H1 (cell line): Measurements from ENCODE around the gene TUBGCP2. TPM values are rescaled to one million over a fixed set of nuclear protein-coding genes. Genes with fewer than 3 reads are reported as not detected.

ENCODE experiments used
- CTCF ChIA-PET: fragments of 300-600 bp; sonication (Branson Sonifier 250); formaldehyde crosslinking; loops from one replicate; lab custom pipeline; 2021; ENCODE audit not compliant: partially characterized antibody; lab: Charles Lee
- POLR2A ChIA-PET: fragments of 300-600 bp; sonication (Branson Sonifier 250); formaldehyde crosslinking; loops from one replicate; lab custom pipeline; 2021; ENCODE audit warnings: inconsistent platforms; ENCODE audit not compliant: partially characterized antibody; lab: Charles Lee
- DNase-seq, 2 experiments: peaks; one replicate each; pipeline versions ENCODE4 v3.0.0 to v3.0.0-alpha.2; 2010 to 2022; ENCODE audit warnings: low spot score in 2 of 2, low read depth in 1 of 2, mixed read lengths in 1 of 2
- FAIRE-seq: peaks from 2 replicates; lab custom pipeline; 2011; peaks lifted over from hg19 to GRCh38; lab: Jason Lieb, UNC
- H2AFZ ChIP-seq: 2 replicates; pipeline ENCODE4 v1.8.1; 2012; ENCODE audit warnings: low read length, inconsistent platforms
- H2AK5ac ChIP-seq: 2 replicates; pipeline ENCODE4 v1.6.1; 2013; ENCODE audit warnings: low read depth, low read length
- H2BK120ac ChIP-seq: replicated peaks from 2 replicates; pipeline ENCODE3; 2013; ENCODE audit warnings: low read depth, low read length, inconsistent platforms
- H2BK12ac ChIP-seq: 2 replicates; pipeline ENCODE4 v1.6.1; 2013; ENCODE audit warnings: low read depth, low read length
- H2BK15ac ChIP-seq: 2 replicates; pipeline ENCODE4 v1.6.1; 2013; ENCODE audit warnings: low read length
- H2BK20ac ChIP-seq: 2 replicates; pipeline ENCODE4 v1.6.1; 2013; ENCODE audit warnings: low read length
- H2BK5ac ChIP-seq: 2 replicates; pipeline ENCODE4 v1.6.1; 2013; ENCODE audit warnings: low read depth, low read length
- H3K14ac ChIP-seq: 2 replicates; pipeline ENCODE4 v1.6.1; 2013; ENCODE audit warnings: inconsistent platforms; ENCODE audit not compliant: insufficient read length
- H3K18ac ChIP-seq: 2 replicates; pipeline ENCODE4 v1.6.1; 2013; ENCODE audit warnings: low read length; ENCODE audit errors: extremely low read depth
- H3K23ac ChIP-seq: 2 replicates; pipeline ENCODE4 v1.6.1; 2013; ENCODE audit warnings: inconsistent platforms; ENCODE audit not compliant: insufficient read length
- H3K23me2 ChIP-seq: 2 replicates; pipeline ENCODE4 v1.6.1; 2013; ENCODE audit warnings: low read depth, low read length
- H3K27ac ChIP-seq: 2 replicates; pipeline ENCODE4 v1.6.1; 2011; ENCODE audit warnings: low read depth, low read length, inconsistent platforms
- H3K27me3 ChIP-seq, 4 experiments: replicated peaks in 1 of 4; 1 replicate in 1 of 4; 2 replicates in 3 of 4; pipeline versions ENCODE4 v1.6.1 to v1.8.1; 2011 to 2013; ENCODE audit warnings: low read length in 3 of 4, mild to moderate bottlenecking in 3 of 4, inconsistent platforms in 2 of 4, mixed read lengths in 2 of 4, moderate library complexity in 1 of 4; ENCODE audit not compliant: control insufficient read depth in 3 of 4, insufficient read depth in 3 of 4; ENCODE audit errors: extremely low read depth in 1 of 4
- H3K36me3 ChIP-seq, 4 experiments: 2 replicates each; pipeline versions ENCODE4 v1.6.1 to v1.8.1; 2011 to 2013; ENCODE audit warnings: mild to moderate bottlenecking in 4 of 4, low read length in 3 of 4, moderate library complexity in 2 of 4, control low read depth in 1 of 4, inconsistent platforms in 1 of 4; ENCODE audit not compliant: insufficient read depth in 4 of 4, control insufficient read depth in 2 of 4
- H3K4ac ChIP-seq: replicated peaks from 2 replicates; pipeline ENCODE3; 2013; ENCODE audit warnings: low read length, low read depth, mixed read lengths, inconsistent platforms; ENCODE audit not compliant: insufficient read length
- H3K4me1 ChIP-seq, 4 experiments: replicated peaks in 1 of 4; 1 replicate in 1 of 4; 2 replicates in 3 of 4; pipeline versions ENCODE4 v1.6.1 to v1.8.1; 2011 to 2013; ENCODE audit warnings: low read length in 3 of 4, inconsistent platforms in 2 of 4, mixed read lengths in 1 of 4; ENCODE audit not compliant: insufficient read depth in 4 of 4, control insufficient read depth in 3 of 4
- H3K4me2 ChIP-seq, 2 experiments: 2 replicates each; pipeline versions ENCODE4 v1.6.1 to v1.8.1; 2011 to 2013; ENCODE audit warnings: low read depth in 2 of 2, low read length in 2 of 2, control low read depth in 1 of 2, inconsistent platforms in 1 of 2, mild to moderate bottlenecking in 1 of 2; ENCODE audit not compliant: insufficient read depth in 1 of 2
- H3K4me3 ChIP-seq, 4 experiments: fragments of 200-600, 300-600 bp in 1 of 4; sonication (generic), shearing (Covaris generic), sonication (Bioruptor Twin) in 1 of 4; 2 replicates each; pipeline versions ENCODE4 v1.5.1 to v1.8.1; 2011 to 2016; ENCODE audit warnings: low read length in 4 of 4, low read depth in 3 of 4, control low read depth in 2 of 4, inconsistent platforms in 2 of 4, mild to moderate bottlenecking in 2 of 4, mixed read lengths in 1 of 4, moderate library complexity in 1 of 4; ENCODE audit not compliant: insufficient read depth in 2 of 4; ENCODE audit errors: extremely low read depth in 1 of 4
- H3K56ac ChIP-seq: replicated peaks from 2 replicates; pipeline ENCODE3; 2013; ENCODE audit warnings: low read depth, mild to moderate bottlenecking, mixed read lengths, low read length, inconsistent platforms; ENCODE audit not compliant: insufficient read length
- H3K79me1 ChIP-seq: 2 replicates; pipeline ENCODE4 v1.6.1; 2013; ENCODE audit warnings: low read depth, low read length, control low read depth
- H3K79me2 ChIP-seq, 2 experiments: 2 replicates each; pipeline versions ENCODE4 v1.6.1 to v1.8.1; 2012 to 2013; ENCODE audit warnings: low read length in 2 of 2, mild to moderate bottlenecking in 2 of 2, inconsistent platforms in 1 of 2; ENCODE audit not compliant: insufficient read depth in 2 of 2, control insufficient read depth in 1 of 2
- H3K9ac ChIP-seq, 4 experiments: replicated peaks in 1 of 4; 1 replicate in 1 of 4; 2 replicates in 3 of 4; pipeline versions ENCODE4 v1.6.1 to v1.8.1; 2011 to 2013; ENCODE audit warnings: low read depth in 3 of 4, low read length in 3 of 4, control low read depth in 2 of 4, mild to moderate bottlenecking in 2 of 4, moderate library complexity in 2 of 4, inconsistent platforms in 1 of 4; ENCODE audit errors: extremely low read depth in 1 of 4
- H3K9me3 ChIP-seq, 2 experiments: 2 replicates each; pipeline versions ENCODE4 v1.6.1 to v1.8.1; 2012 to 2013; ENCODE audit warnings: mild to moderate bottlenecking in 2 of 2, moderate library complexity in 2 of 2, control low read depth in 1 of 2, inconsistent platforms in 1 of 2, low read depth in 1 of 2, low read length in 1 of 2, mixed read lengths in 1 of 2; ENCODE audit not compliant: insufficient read depth in 2 of 2
- H4K20me1 ChIP-seq, 2 experiments: replicated peaks in 1 of 2; 2 replicates each; pipeline versions ENCODE3 to v1.8.1; 2011 to 2013; ENCODE audit warnings: inconsistent platforms in 2 of 2, low read length in 2 of 2, mild to moderate bottlenecking in 1 of 2; ENCODE audit not compliant: insufficient read depth in 2 of 2, control insufficient read depth in 1 of 2
- H4K5ac ChIP-seq: 2 replicates; pipeline ENCODE4 v1.6.1; 2013; ENCODE audit warnings: low read length, low read depth, mixed read lengths, inconsistent platforms; ENCODE audit not compliant: insufficient read length
- H4K8ac ChIP-seq: 2 replicates; pipeline ENCODE4 v1.8.0; 2013; ENCODE audit warnings: mild to moderate bottlenecking, moderate library complexity, low read length, inconsistent platforms; ENCODE audit not compliant: insufficient read depth; ENCODE audit errors: extremely low read depth
- H4K91ac ChIP-seq: replicated peaks from 2 replicates; pipeline ENCODE3; 2013; ENCODE audit warnings: low read length, mixed read lengths, inconsistent platforms; ENCODE audit not compliant: insufficient read length
- CTCF ChIP-seq, 3 experiments: IDR thresholded peaks; 1 replicate in 2 of 3; 2 replicates in 1 of 3; pipeline versions ENCODE4 v1.5.1 to v1.6.1; 2011; ENCODE audit warnings: low read length in 3 of 3, mild to moderate bottlenecking in 3 of 3, inconsistent platforms in 2 of 3, low read depth in 1 of 3, moderate library complexity in 1 of 3; ENCODE audit not compliant: insufficient read depth in 1 of 3; ENCODE audit errors: control extremely low read depth in 1 of 3
- SIN3A ChIP-seq, 2 experiments: IDR thresholded peaks in 1 of 2; conservative IDR thresholded peaks in 1 of 2; 2 replicates each; pipeline ENCODE4 v1.6.1; 2011 to 2012; ENCODE audit warnings: low read length in 2 of 2, improper control_type of control experiment in 1 of 2, low read depth in 1 of 2, mild to moderate bottlenecking in 1 of 2
- WGBS, 2 experiments: shearing (Covaris generic) in 1 of 2; methylation state at CpG; one replicate each; pipeline versions ENCODE4 v1.1.6 to v1.1.7; 2013 to 2015; ENCODE audit warnings: low lambda C conversion rate in 2 of 2, mixed read lengths in 2 of 2, inconsistent platforms in 1 of 2, low coverage in 1 of 2, missing lambda C conversion rate in 1 of 2; ENCODE audit not compliant: insufficient replicate concordance in 2 of 2, insufficient coverage in 1 of 2, insufficient read length in 1 of 2; ENCODE audit errors: extremely low coverage in 1 of 2, missing lambda C conversion rate in 1 of 2; 5-methylcytosine and 5-hydroxymethylcytosine counted together
- polyA plus RNA-seq, 7 experiments: library from polyadenylated mRNA; depleted of rRNA in 3 of 7; stranded (reverse) in 5 of 7; unstranded in 2 of 7; fragments of >200 nt in 5 of 7; fragments of 200-250 nt in 2 of 7; gene quantifications; 1 replicate in 5 of 7; 2 replicates in 1 of 7; 4 replicates in 1 of 7; pipeline versions ENCODE4 v1.2.1 to v1.2.3, GENCODE V29; 2011 to 2013; ENCODE audit warnings: missing spikeins in 2 of 7, mixed read lengths in 2 of 7
- total RNA-seq: library from RNA; stranded (reverse); fragmentation: NEBNext Ultra II Directional; extraction: Animal tissue kit (Norgen Biotek cat#: 25700); gene quantifications from 2 replicates; pipeline ENCODE4 v1.2.1, GENCODE V29; 2021

The TUBGCP2 gene
- total and polyA plus RNA-seq, 2 of the 8 experiments (the other 6 are each of a cell fraction or from before 2014, with no cell fraction given) = 34.9 to 51.9 TPM

GRCh38 chr10:133294189-133294588 is 14.5 kb downstream of the TUBGCP2 start:
- H3K79me2 ChIP-seq = no peaks in the 10 kb centered on the region
- no peak for FAIRE-seq
- no peak for DNase-seq
- no peak overlapping the region for H3K14ac ChIP-seq
- H3K36me3 ChIP-seq = peaks cover 22 to 56% (median 44%) of the 10 kb centered on the region in 4 experiments
- H4K5ac ChIP-seq = no peak overlapping the region
- H3K18ac ChIP-seq = no peak overlapping the region
- H3K23ac ChIP-seq = no peak overlapping the region
- H3K27ac ChIP-seq = no peak overlapping the region
- no peak overlapping the region for H3K4me2 ChIP-seq
- H4K20me1 ChIP-seq = peaks cover 0 to 7% of the 10 kb centered on the region in 2 experiments
- no peaks in the 10 kb centered on the region for H3K27me3 ChIP-seq
- H3K79me1 ChIP-seq = no peaks in the 10 kb centered on the region
- no peak overlapping the region for H2BK12ac ChIP-seq
- no peak overlapping the region for H2BK15ac ChIP-seq
- 88% methylated on average over 15 of the region's 15 CpGs; no CpG with 5 or more reads in 1 of the 2 experiments for WGBS, 2 experiments
- no peaks in the 10 kb centered on the region for H3K4me1 ChIP-seq
- ChIA-PET CTCF (interaction anchor here (0.6 to 3.8 kb wide), 3 partner anchors 9 to 69 kb away, joined by 3 to 21 read pairs (median 3); no protein-coding TSS in a partner anchor), POLR2A (interaction anchor here (1.8 kb wide), 1 partner anchor 10 kb away, joined by 3 read pairs; no protein-coding TSS in a partner anchor)
- no peaks in the 10 kb centered on the region for H3K9me3 ChIP-seq
- H3K23me2 ChIP-seq = no peaks in the 10 kb centered on the region
- no peak overlapping the region for H4K8ac ChIP-seq
- no peak overlapping the region for H2BK20ac ChIP-seq
- H3K56ac ChIP-seq = no peak overlapping the region
- no peak overlapping the region for H2BK120ac ChIP-seq
- TF ChIP-seq SIN3A (conservative IDR thresholded peaks at IDR 0.05 in 1 of 2, IDR thresholded peaks at IDR 0.05 in 1 of 2; ENCODE audit: low read depth in 1 of 2, low read length in 2 of 2) = no peak
- no peak for TF ChIP-seq CTCF (IDR thresholded peaks at IDR 0.05; ENCODE audit: control extremely low read depth in 1 of 3, insufficient read depth in 1 of 3, low read depth in 1 of 3, low read length in 3 of 3)
- no peak overlapping the region for H2AK5ac ChIP-seq
- H2BK5ac ChIP-seq = no peak overlapping the region
- no peak overlapping the region for H2AFZ ChIP-seq
- no peak overlapping the region for H3K4me3 ChIP-seq
- no peak overlapping the region for H4K91ac ChIP-seq
- no peak overlapping the region for H3K4ac ChIP-seq
- no peak overlapping the region for H3K9ac ChIP-seq
